Naive B cell (primary cell): ENCODE results near the gene RNF183. TPM values are rescaled to one million over a fixed set of nuclear protein-coding genes. Genes with fewer than 3 reads are reported as not detected.
"Not testable (repeated sequence)": the region's sequence is repeated elsewhere in the genome, so short reads cannot be mapped to it uniquely, and the experiment has no call there.

Experiments used
- ATAC-seq, 2 donors: fragments of 150-1000 bp; cut with Tn5 transposase; 2 replicates each; pipeline ENCODE4 v1.10.0; 2021; ENCODE audit warnings: low read depth in 2 of 2, mild to moderate bottlenecking in 2 of 2, moderate library complexity in 2 of 2
- DNase-seq: peaks from one replicate; pipeline ENCODE4 v3.0.0; 2022
- H3K27ac Mint-ChIP-seq, 6 donors: one replicate each; pipeline ENCODE4 v1.8.0; 2020 to 2022; ENCODE audit warnings: mild to moderate bottlenecking in 6 of 6, mixed read lengths in 6 of 6, moderate library complexity in 5 of 6, inconsistent platforms in 2 of 6
- H3K27me3 Mint-ChIP-seq, 3 donors: one replicate each; pipeline ENCODE4 v1.8.0; 2021 to 2022; ENCODE audit warnings: mixed read lengths in 3 of 3, mild to moderate bottlenecking in 1 of 3
- H3K36me3 Mint-ChIP-seq, 2 donors: one replicate each; pipeline ENCODE4 v1.8.0; 2020 to 2022; ENCODE audit warnings: mixed read lengths in 2 of 2, inconsistent platforms in 1 of 2, mild to moderate bottlenecking in 1 of 2
- H3K4me1 Mint-ChIP-seq, 3 donors: one replicate each; pipeline ENCODE4 v1.8.0; 2020 to 2022; ENCODE audit warnings: mixed read lengths in 3 of 3, inconsistent platforms in 1 of 3, mild to moderate bottlenecking in 1 of 3, moderate library complexity in 1 of 3
- H3K4me3 Mint-ChIP-seq, 8 donors: one replicate each; pipeline ENCODE4 v1.8.0; 2020 to 2022; ENCODE audit warnings: mild to moderate bottlenecking in 8 of 8, mixed read lengths in 8 of 8, moderate library complexity in 8 of 8, inconsistent platforms in 2 of 8
- H3K9me3 Mint-ChIP-seq, 7 donors: one replicate each; pipeline ENCODE4 v1.8.0; 2020 to 2022; ENCODE audit warnings: mixed read lengths in 7 of 7, mild to moderate bottlenecking in 5 of 7, inconsistent platforms in 2 of 7, moderate library complexity in 1 of 7
- polyA plus RNA-seq, 6 donors: library from polyadenylated mRNA; unstranded; fragments of 300-500 nt; fragmentation: Illumina TruSeq; gene quantifications; one replicate each; pipeline ENCODE4 v1.2.3, GENCODE V29; 2021; ENCODE audit warnings: low read depth in 6 of 6

Gene RNF183
- polyA plus RNA-seq, 6 donors from 2014 or later: not detected

DNA sequence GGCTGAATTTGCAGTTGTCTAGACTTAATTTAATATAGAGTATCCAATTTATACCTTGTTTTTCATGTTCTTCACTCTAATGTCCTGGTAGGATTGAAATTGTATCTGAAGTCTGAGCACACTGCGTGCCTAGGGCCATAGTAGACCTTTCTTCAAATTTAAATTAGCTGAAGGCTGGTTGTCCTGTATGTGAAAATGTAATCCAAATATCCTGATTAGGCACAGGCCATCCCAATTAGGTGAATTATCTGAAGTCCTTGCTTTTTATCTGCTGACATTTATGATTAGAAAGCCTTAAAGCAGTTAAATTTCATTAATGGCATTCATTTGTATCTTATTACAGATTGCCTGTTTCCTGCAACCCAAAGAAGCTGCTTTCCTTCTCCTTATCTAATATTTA, 48.2 kb downstream of the RNF183 start:
- ATAC-seq (no peak), DNase-seq (no peak)
- Mint-ChIP-seq H3K27ac (no peak overlapping the region), H3K27me3 (no peaks in the 10 kb centered on the region), H3K9me3 (peaks cover 0 to 4% (median 0%) of the 10 kb centered on the region in 7 donors), H3K36me3 (peaks cover 8 to 11% of the 10 kb centered on the region in 2 donors), H3K4me3 (no peak overlapping the region), H3K4me1 (no peaks in the 10 kb centered on the region)

GRCh38 chr9:113250807-113251206, 52.4 kb downstream of the RNF183 start:
- Mint-ChIP-seq H3K27ac (no peak overlapping the region), H3K4me1 (peaks cover 0 to 5% (median 3%) of the 10 kb centered on the region in 3 donors), H3K27me3 (no peaks in the 10 kb centered on the region), H3K9me3 (peaks cover 0 to 4% (median 0%) of the 10 kb centered on the region in 7 donors), H3K4me3 (no peak overlapping the region), H3K36me3 (no peaks in the 10 kb centered on the region)
- ATAC-seq (no peak), DNase-seq (no peak)

DNA sequence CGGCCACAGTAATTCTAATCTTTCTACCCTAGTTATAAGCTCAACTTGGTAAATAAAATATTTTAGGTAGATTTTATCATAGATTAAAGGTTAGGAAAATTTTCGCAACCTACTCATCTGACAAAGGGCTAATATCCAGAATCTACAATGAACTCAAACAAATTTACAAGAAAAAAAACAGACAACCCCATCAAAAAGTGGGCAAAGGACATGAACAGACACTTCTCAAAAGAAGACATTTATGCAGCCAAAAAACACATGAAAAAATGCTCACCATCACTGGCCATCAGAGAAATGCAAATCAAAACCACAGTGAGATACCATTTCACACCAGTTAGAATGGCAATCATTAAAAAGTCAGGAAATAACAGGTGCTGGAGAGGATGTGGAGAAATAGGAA, 53.5 kb downstream of the RNF183 start:
- not testable (repeated sequence) for ATAC-seq, H3K36me3 Mint-ChIP-seq, H3K9me3 Mint-ChIP-seq, H3K27me3 Mint-ChIP-seq, H3K4me1 Mint-ChIP-seq, H3K27ac Mint-ChIP-seq, DNase-seq, H3K4me3 Mint-ChIP-seq

DNA sequence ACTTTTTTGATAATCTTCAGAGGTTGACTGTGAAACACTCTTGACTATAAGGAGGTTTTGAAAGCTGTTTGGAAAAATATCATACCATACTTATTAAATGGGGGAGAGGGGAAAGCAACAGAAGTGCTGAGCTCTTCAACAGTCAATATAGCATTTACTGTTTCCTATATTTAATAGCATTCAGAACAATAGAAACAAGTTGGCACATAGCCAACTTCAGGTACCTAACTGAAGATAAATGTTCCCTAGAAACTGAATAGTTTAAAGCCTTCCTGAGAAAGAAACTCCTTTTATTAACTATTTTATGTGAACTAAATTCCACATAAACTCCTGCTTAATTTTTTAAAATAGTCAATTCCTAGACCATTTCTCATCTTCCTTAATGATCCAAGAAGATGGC, 55.5 kb downstream of the RNF183 start:
- ATAC-seq: no peak
- no peaks in the 10 kb centered on the region for H3K36me3 Mint-ChIP-seq
- peaks cover 1 to 12% (median 10%) of the 10 kb centered on the region in 3 donors for H3K4me1 Mint-ChIP-seq
- H3K27me3 Mint-ChIP-seq: no peaks in the 10 kb centered on the region
- no peak for DNase-seq
- no peak overlapping the region for H3K27ac Mint-ChIP-seq
- H3K4me3 Mint-ChIP-seq: no peak overlapping the region
- H3K9me3 Mint-ChIP-seq: peaks cover 0 to 4% (median 0%) of the 10 kb centered on the region in 7 donors

Other genes with a start within 250 kb of the RNF183 start
- gene ZFP37, start 246.7 kb downstream of the RNF183 start, polyA plus RNA-seq: 1 to 10 TPM in 5 of 6 donors, under 1 TPM in 1; 0.73 to 2.9 (median 1.8) TPM
- gene SLC31A2, start 152.4 kb downstream of the RNF183 start, polyA plus RNA-seq: 1 to 10 TPM in 5 of 6 donors, not detected in 1; 1.3 to 2.5 (median 1.8) TPM
- gene FKBP15, start 82.1 kb downstream of the RNF183 start, polyA plus RNA-seq: 10 to 100 TPM in 4 of 6 donors, 1 to 10 TPM in 2; 1.9 to 19.7 (median 11.1) TPM
- gene SLC31A1, start 81.8 kb downstream of the RNF183 start, polyA plus RNA-seq: 1 to 10 TPM in 5 of 6 donors, not detected in 1; 1.5 to 2.7 (median 2.0) TPM
- gene CDC26, start 27.8 kb downstream of the RNF183 start, polyA plus RNA-seq: 100 to 1,000 TPM in 5 of 6 donors, 10 to 100 TPM in 1; 99.0 to 184 (median 138) TPM
- gene PRPF4, start 27.7 kb downstream of the RNF183 start, polyA plus RNA-seq: 10 to 100 TPM in 5 of 6 donors, 1 to 10 TPM in 1; 8.2 to 28.2 (median 22.4) TPM
- under 1 TPM in 4 of 6 donors, not detected in 2; 0.09 to 0.88 (median 0.30) TPM for gene WDR31, start 36.9 kb upstream of the RNF183 start, polyA plus RNA-seq
- gene BSPRY, start 46.2 kb upstream of the RNF183 start, polyA plus RNA-seq: 1 to 10 TPM in 4 of 6 donors, under 1 TPM in 2; 0.16 to 1.9 (median 1.2) TPM
- 10 to 100 TPM; 36.3 to 51.3 (median 42.8) TPM for gene HDHD3, start 73.6 kb upstream of the RNF183 start, polyA plus RNA-seq
- 10 to 100 TPM; 13.2 to 29.3 (median 17.3) TPM for gene ALAD, start 97.9 kb upstream of the RNF183 start, polyA plus RNA-seq
- 100 to 1,000 TPM; 112 to 213 (median 140) TPM for gene POLE3, start 107.3 kb upstream of the RNF183 start, polyA plus RNA-seq
- under 1 TPM in 5 of 6 donors, not detected in 1; 0.23 to 0.74 (median 0.52) TPM for gene C9orf43, start 107.4 kb upstream of the RNF183 start, polyA plus RNA-seq
- 10 to 100 TPM in 1 of 6 donors, 1 to 10 TPM in 5; 3.8 to 13.8 (median 5.8) TPM for gene RGS3, start 160.4 kb upstream of the RNF183 start, polyA plus RNA-seq